ACC112 (cell line): ENCODE measurements around the gene PEX11B.
"Not testable (repeated sequence)": the region's sequence is repeated elsewhere in the genome, so short reads cannot be mapped to it uniquely, and the experiment has no call there.

Experiments
- H2AFZ ChIP-seq: fragments of 200-600 bp; sonication (generic); one replicate; pipeline ENCODE4 v1.6.0; 2017; ENCODE audit warnings: antibody characterized with exemption, low read length; ENCODE audit not compliant: unreplicated experiment
- H3K27ac ChIP-seq: fragments of 200-600 bp; sonication (generic); 2 replicates; pipeline ENCODE4 v1.5.1; 2014; ENCODE audit warnings: low read depth, mild to moderate bottlenecking, antibody characterized with exemption, low read length, moderate library complexity
- H3K27me3 ChIP-seq: fragments of 200-600 bp; sonication (generic); 2 replicates; pipeline ENCODE4 v1.6.1; 2014; ENCODE audit warnings: mild to moderate bottlenecking, antibody characterized with exemption, low read length, moderate library complexity, mixed read lengths; ENCODE audit not compliant: insufficient read depth
- H3K36me3 ChIP-seq: fragments of 200-600 bp; sonication (generic); 2 replicates; pipeline ENCODE4 v1.6.1; 2016; ENCODE audit warnings: mild to moderate bottlenecking, antibody characterized with exemption, low read length, moderate library complexity, mixed read lengths; ENCODE audit not compliant: insufficient read depth
- H3K4me1 ChIP-seq: fragments of 200-600 bp; sonication (generic); one replicate; pipeline ENCODE4 v1.6.1; 2016; ENCODE audit warnings: low read length, mixed read lengths; ENCODE audit not compliant: insufficient read depth, unreplicated experiment, control insufficient read depth
- H3K4me3 ChIP-seq: fragments of 200-600 bp; sonication (generic); 2 replicates; pipeline ENCODE4 v1.5.1; 2014; ENCODE audit warnings: mild to moderate bottlenecking, low read depth, low read length
- H3K79me2 ChIP-seq: fragments of 200-600 bp; sonication (generic); one replicate; pipeline ENCODE4 v1.6.0; 2016; ENCODE audit warnings: low read length; ENCODE audit not compliant: control insufficient read depth, unreplicated experiment, insufficient read depth

Gene PEX11B

GRCh38 chr1:145927916-145928643, 9.6 kb upstream of the PEX11B start:
- H3K36me3 ChIP-seq, result peaks cover 13% of the 10 kb centered on the region
- H3K27me3 ChIP-seq, result no peaks in the 10 kb centered on the region
- peak overlapping the region; percentile 73 for H2AFZ ChIP-seq
- H3K79me2 ChIP-seq, result peaks cover 15% of the 10 kb centered on the region
- H3K4me3 ChIP-seq, result peak overlapping the region; percentile 88
- H3K27ac ChIP-seq, result peak overlapping the region; percentile 88
- peaks cover 7% of the 10 kb centered on the region for H3K4me1 ChIP-seq

- H3K79me2 ChIP-seq, result peaks cover 15% of the 10 kb centered on the region
- peak within 1 kb of the TSS; percentile 73 for H2AFZ ChIP-seq
- H3K4me1 ChIP-seq, result peaks cover 7% of the 10 kb centered on the region
- H3K4me3 ChIP-seq, result peak within 1 kb of the TSS; percentile 88
- H3K36me3 ChIP-seq, result peaks cover 13% of the 10 kb centered on the region
- peak within 1 kb of the TSS; percentile 88 for H3K27ac ChIP-seq
- no peaks in the 10 kb centered on the region for H3K27me3 ChIP-seq
Measured at GRCh38 chr1:145927063-145927886, 8.8 kb upstream of the PEX11B start, which contains the start of gene RBM8A. Gene RBM8A, minus strand, starts transcription at chr1:145927484. Its CDS starts 58 bp downstream, at chr1:145927426.

- peaks cover 13% of the 10 kb centered on the region for H3K36me3 ChIP-seq
- peak overlapping the region; percentile 53 for H2AFZ ChIP-seq
- peaks cover 15% of the 10 kb centered on the region for H3K79me2 ChIP-seq
- H3K4me1 ChIP-seq, result peaks cover 7% of the 10 kb centered on the region
- peak overlapping the region; percentile 88 for H3K27ac ChIP-seq
- no peaks in the 10 kb centered on the region for H3K27me3 ChIP-seq
- H3K4me3 ChIP-seq, result peak overlapping the region; percentile 88
Measured at GRCh38 chr1:145926686-145927062, 8.2 kb upstream of the PEX11B start.

- Histone ChIP-seq H3K27me3 (no peaks in the 10 kb centered on the region), H2AFZ (no peak overlapping the region), H3K27ac (no peak overlapping the region; the same call in 1 of the 2 replicates), H3K36me3 (peaks cover 13% of the 10 kb centered on the region), H3K4me1 (peaks cover 14% of the 10 kb centered on the region), H3K4me3 (no peak overlapping the region), H3K79me2 (peaks cover 25% of the 10 kb centered on the region)
Measured at GRCh38 chr1:145922266-145922665, 3.7 kb upstream of the PEX11B start.

GRCh38 chr1:145920297-145920696, 1.8 kb upstream of the PEX11B start:
- not testable (repeated sequence) for H3K27ac ChIP-seq, H3K4me1 ChIP-seq

GRCh38 chr1:145918992-145919939, 749 bp upstream of the PEX11B start:
- Histone ChIP-seq H3K36me3 (peaks cover 8% of the 10 kb centered on the region), H3K79me2 (peaks cover 10% of the 10 kb centered on the region), H3K4me1 (peaks cover 7% of the 10 kb centered on the region), H3K4me3 (peak overlapping the region; percentile 98), H3K27ac (peak overlapping the region; percentile 68), H3K27me3 (no peaks in the 10 kb centered on the region), H2AFZ (peak overlapping the region; percentile 100)

More at GRCh38 chr1:145920297-145920696, 1.8 kb upstream of the PEX11B start:
- not testable (repeated sequence) for H3K27me3 ChIP-seq, H2AFZ ChIP-seq, H3K4me3 ChIP-seq, H3K36me3 ChIP-seq
- H3K79me2 ChIP-seq, result peaks cover 10% of the 10 kb centered on the region

- no peaks in the 10 kb centered on the region for H3K27me3 ChIP-seq
- H3K79me2 ChIP-seq, result peaks cover 10% of the 10 kb centered on the region
- peaks cover 5% of the 10 kb centered on the region; the same call in 1 of the 2 replicates for H3K36me3 ChIP-seq
- peak overlapping the region; percentile 100 for H2AFZ ChIP-seq
- peaks cover 7% of the 10 kb centered on the region for H3K4me1 ChIP-seq
- H3K27ac ChIP-seq, result 0 out of 2 replicates have a peak overlapping the region, but pooled peaks have one; percentile 68
- H3K4me3 ChIP-seq, result peak overlapping the region; percentile 98
Measured at GRCh38 chr1:145917595-145917994, 922 bp downstream of the PEX11B start.

GRCh38 chr1:145916745-145917144, 1.8 kb downstream of the PEX11B start:
- Histone ChIP-seq H3K79me2 (peaks cover 10% of the 10 kb centered on the region), H2AFZ (no peak overlapping the region), H3K27ac (no peak overlapping the region), H3K4me1 (peaks cover 7% of the 10 kb centered on the region), H3K4me3 (no peak overlapping the region; the same call in 1 of the 2 replicates), H3K36me3 (peaks cover 8% of the 10 kb centered on the region), H3K27me3 (no peaks in the 10 kb centered on the region)

- H3K4me1 ChIP-seq, result peaks cover 17% of the 10 kb centered on the region
- peaks cover 4% of the 10 kb centered on the region for H3K79me2 ChIP-seq
- peaks cover 8% of the 10 kb centered on the region for H3K36me3 ChIP-seq
- H3K27ac ChIP-seq, result 0 out of 2 replicates have a peak overlapping the region, but pooled peaks have one; percentile 7
- H2AFZ ChIP-seq, result no peak overlapping the region
- no peaks in the 10 kb centered on the region for H3K27me3 ChIP-seq
- H3K4me3 ChIP-seq, result no peak overlapping the region
Measured at GRCh38 chr1:145912128-145912641, 6.3 kb downstream of the PEX11B start.

- Histone ChIP-seq H3K27ac (peak overlapping the region; percentile 78), H3K4me3 (peak overlapping the region; percentile 58), H3K4me1 (peaks cover 17% of the 10 kb centered on the region), H3K79me2 (peaks cover 4% of the 10 kb centered on the region), H2AFZ (peak overlapping the region; percentile 17), H3K27me3 (no peaks in the 10 kb centered on the region), H3K36me3 (peaks cover 3% of the 10 kb centered on the region)
Measured at GRCh38 chr1:145908653-145909052, 9.9 kb downstream of the PEX11B start.
